GM21529 (cell line): ENCODE data around the gene TTC24.
"Not testable (repeated sequence)": the region's sequence is repeated elsewhere in the genome, so short reads cannot be mapped to it uniquely, and the experiment has no call there.

Experiments used
- ATAC-seq: cut with Tn5 transposase; IDR thresholded peaks from one replicate; pipeline ENCODE4 v1.9.1; 2021; ENCODE audit not compliant: unreplicated experiment

TTC24 gene

GRCh38 chr1:156607344-156607743 lies 27.8 kb downstream of the TTC24 start:
- ATAC-seq, result not testable (repeated sequence)

GRCh38 chr1:156608036-156608674 lies 28.6 kb downstream of the TTC24 start:
- peak; percentile 75 for ATAC-seq

GRCh38 chr1:156608981-156609380 lies 29.5 kb downstream of the TTC24 start:
- ATAC-seq, result peak; percentile 72

- not testable (repeated sequence) for ATAC-seq
Measured at GRCh38 chr1:156610072-156610471, 30.5 kb downstream of the TTC24 start.

- no peak for ATAC-seq
Measured at GRCh38 chr1:156612666-156613065, 33.1 kb downstream of the TTC24 start.

- no peak for ATAC-seq
Measured at GRCh38 chr1:156615946-156616345, 36.4 kb downstream of the TTC24 start.

- ATAC-seq, result no peak
Measured at GRCh38 chr1:156616463-156616862, 36.9 kb downstream of the TTC24 start.

GRCh38 chr1:156618853-156619581 lies 39.5 kb downstream of the TTC24 start, which contains the start of gene HAPLN2:
TSS of gene HAPLN2 (plus strand) at chr1:156619415. CDS start at chr1:156623491, 4,076 bp downstream.
- no peak for ATAC-seq

- ATAC-seq, result no peak
Measured at GRCh38 chr1:156619582-156619955, 40.0 kb downstream of the TTC24 start.

- ATAC-seq, result no peak
Measured at GRCh38 chr1:156622581-156623297, 43.2 kb downstream of the TTC24 start.

- ATAC-seq, result no peak
Measured at GRCh38 chr1:156623946-156624813, 44.7 kb downstream of the TTC24 start.

- ATAC-seq, result no peak
Measured at GRCh38 chr1:156624814-156625435, 45.4 kb downstream of the TTC24 start.

GRCh38 chr1:156625436-156626078 lies 46.0 kb downstream of the TTC24 start:
- no peak for ATAC-seq

- ATAC-seq, result no peak
Measured at GRCh38 chr1:156626079-156626438, 46.5 kb downstream of the TTC24 start.

GRCh38 chr1:156627313-156627880 lies 47.9 kb downstream of the TTC24 start:
- ATAC-seq, result no peak

GRCh38 chr1:156629823-156630449 lies 50.4 kb downstream of the TTC24 start:
- no peak for ATAC-seq

- ATAC-seq, result not testable (repeated sequence)
Measured at GRCh38 chr1:156631152-156631551, 51.6 kb downstream of the TTC24 start.

GRCh38 chr1:156632355-156632754 lies 52.8 kb downstream of the TTC24 start:
- ATAC-seq, result no peak
